Prostate gland (tissue), 2 donors: Measurements from ENCODE around the gene HDAC6. TPM values are rescaled to one million over a fixed set of nuclear protein-coding genes. Genes with fewer than 3 reads are reported as not detected.

ENCODE experiments used
- DNase-seq: peaks from one replicate; pipeline ENCODE4 v3.0.0-alpha.2; 2019; ENCODE audit warnings: low spot score
- H3K27ac ChIP-seq, 2 donors: fragments of 200-600 bp; sonication (generic); 2 replicates each; pipeline ENCODE4 v1.5.1; 2017 to 2019
- H3K27me3 ChIP-seq: fragments of 200-600 bp; sonication (generic); replicated peaks from 2 replicates; pipeline ENCODE4 v1.5.1; 2019; ENCODE audit not compliant: insufficient read depth
- H3K36me3 ChIP-seq, 2 donors: fragments of 200-600 bp; sonication (generic); 1 replicate in 1 of 2; 2 replicates in 1 of 2; pipeline versions ENCODE4 v1.5.1 to v1.8.1; 2017 to 2019
- H3K4me1 ChIP-seq: fragments of 200-600 bp; sonication (generic); replicated peaks from 2 replicates; pipeline ENCODE4 v1.5.1; 2019
- H3K4me3 ChIP-seq, 2 donors: fragments of 200-600 bp; sonication (generic); 2 replicates each; pipeline ENCODE4 v1.5.1; 2017 to 2019
- H3K9me3 ChIP-seq: fragments of 200-600 bp; sonication (generic); 2 replicates; pipeline ENCODE4 v1.5.1; 2017
- POLR2A ChIP-seq: fragments of 450-650 bp; IDR thresholded peaks from one replicate; pipeline ENCODE4 v1.6.1; 2016; ENCODE audit warnings: antibody characterized with exemption, mild to moderate bottlenecking
- POLR2AphosphoS5 ChIP-seq: sonication (generic); formaldehyde crosslinking; IDR thresholded peaks from one replicate; pipeline ENCODE4 v1.6.1; 2017; ENCODE audit warnings: antibody characterized with exemption
- WGBS: methylation state at CpG from one replicate; pipeline ENCODE4 v1.1.5; 2018; 5-methylcytosine and 5-hydroxymethylcytosine counted together
- intact Hi-C: fragments of 100-400 bp; cut with DNase I; formaldehyde crosslinking; loops from one replicate; pipeline ENCODE4 v1.14.2; 2022
- total RNA-seq, 2 donors: library from RNA; depleted of rRNA; stranded (reverse); fragments of >200 nt; gene quantifications; one replicate each; pipeline ENCODE4 v1.1.0, GENCODE V29; 2016
- TF ChIP-seq, protein P1 (sequence below), 4 experiments: fragments of 200-600 bp in 2 of 4; fragments of 450-650 bp in 2 of 4; sonication (generic) in 2 of 4; IDR thresholded peaks; 1 replicate in 3 of 4; 2 replicates in 1 of 4; pipeline ENCODE4 v1.5.1; 2016 to 2019; ENCODE audit warnings: antibody characterized with exemption in 4 of 4, mild to moderate bottlenecking in 2 of 4, moderate library complexity in 2 of 4

Gene HDAC6
- total RNA-seq, 2 donors from 2014 or later, result 102 to 113 TPM

DNA sequence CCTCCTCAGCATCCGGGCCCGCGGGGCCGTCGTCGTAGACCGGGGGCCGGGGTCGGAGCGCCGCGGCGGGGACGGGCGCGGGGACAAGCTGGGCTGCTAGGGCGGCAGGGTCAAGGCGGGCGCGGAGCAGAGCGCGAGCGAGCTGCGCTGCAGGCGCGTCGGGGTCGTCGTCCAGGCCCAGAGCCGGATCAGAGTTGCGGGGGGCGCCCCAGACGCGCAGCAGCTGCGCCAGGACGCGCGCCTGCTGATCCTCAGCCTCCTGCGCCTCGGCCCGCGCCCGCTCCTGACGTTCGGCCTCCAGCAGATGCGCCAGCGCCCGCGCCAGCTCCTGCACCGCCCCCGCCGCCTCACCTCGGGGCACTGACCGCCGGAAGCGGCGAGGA lies 30.0 kb downstream of the HDAC6 start:
- H3K4me1 ChIP-seq, result no peaks in the 10 kb centered on the region
- no peak overlapping the region for H3K4me3 ChIP-seq
- no peaks in the 10 kb centered on the region for H3K27me3 ChIP-seq
- no peak overlapping the region for H3K27ac ChIP-seq
- 20% methylated on average over 1 of the region's 57 CpGs for WGBS
- TF ChIP-seq POLR2A (no peak), POLR2AphosphoS5 (no peak)
- TF ChIP-seq, protein P1, sequence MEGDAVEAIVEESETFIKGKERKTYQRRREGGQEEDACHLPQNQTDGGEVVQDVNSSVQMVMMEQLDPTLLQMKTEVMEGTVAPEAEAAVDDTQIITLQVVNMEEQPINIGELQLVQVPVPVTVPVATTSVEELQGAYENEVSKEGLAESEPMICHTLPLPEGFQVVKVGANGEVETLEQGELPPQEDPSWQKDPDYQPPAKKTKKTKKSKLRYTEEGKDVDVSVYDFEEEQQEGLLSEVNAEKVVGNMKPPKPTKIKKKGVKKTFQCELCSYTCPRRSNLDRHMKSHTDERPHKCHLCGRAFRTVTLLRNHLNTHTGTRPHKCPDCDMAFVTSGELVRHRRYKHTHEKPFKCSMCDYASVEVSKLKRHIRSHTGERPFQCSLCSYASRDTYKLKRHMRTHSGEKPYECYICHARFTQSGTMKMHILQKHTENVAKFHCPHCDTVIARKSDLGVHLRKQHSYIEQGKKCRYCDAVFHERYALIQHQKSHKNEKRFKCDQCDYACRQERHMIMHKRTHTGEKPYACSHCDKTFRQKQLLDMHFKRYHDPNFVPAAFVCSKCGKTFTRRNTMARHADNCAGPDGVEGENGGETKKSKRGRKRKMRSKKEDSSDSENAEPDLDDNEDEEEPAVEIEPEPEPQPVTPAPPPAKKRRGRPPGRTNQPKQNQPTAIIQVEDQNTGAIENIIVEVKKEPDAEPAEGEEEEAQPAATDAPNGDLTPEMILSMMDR (IDR thresholded peaks at IDR 0.05), result no peak
- no peak for DNase-seq
- no peaks in the 10 kb centered on the region for H3K9me3 ChIP-seq
- no peaks in the 10 kb centered on the region for H3K36me3 ChIP-seq
- intact Hi-C loops, result no loop called here

DNA sequence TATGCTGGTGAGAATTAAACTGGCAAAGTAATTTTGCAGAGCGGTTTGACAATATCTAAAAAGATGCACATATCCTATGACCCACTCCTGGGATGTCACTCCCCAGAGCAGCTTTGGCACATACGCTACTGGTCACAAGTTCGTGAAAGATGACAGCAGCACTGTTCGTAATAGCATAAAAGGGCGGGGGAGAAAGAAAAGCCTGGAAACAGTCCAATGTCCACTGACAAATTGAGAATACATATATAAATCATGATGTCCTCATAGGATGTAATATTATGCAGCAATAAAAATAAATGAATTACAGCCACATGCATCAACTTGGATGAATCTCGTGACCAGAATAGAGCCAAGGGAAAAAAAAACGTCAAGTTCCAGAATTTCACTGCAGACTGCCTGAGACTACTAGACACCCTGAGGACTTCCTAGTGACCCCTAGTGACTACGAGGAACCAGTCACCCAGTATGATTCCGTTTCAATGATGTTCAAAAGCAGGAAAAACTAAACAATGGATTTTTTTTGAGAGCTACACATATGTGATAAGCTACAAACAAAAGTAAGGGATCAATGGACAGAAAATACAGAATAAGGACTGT lies 31.8 kb downstream of the HDAC6 start:
- TF ChIP-seq POLR2A (no peak), POLR2AphosphoS5 (no peak)
- TF ChIP-seq, protein P1 (IDR thresholded peaks at IDR 0.05), result no peak
- H3K27me3 ChIP-seq, result no peaks in the 10 kb centered on the region
- no peaks in the 10 kb centered on the region for H3K4me1 ChIP-seq
- no peak for DNase-seq
- no peaks in the 10 kb centered on the region for H3K9me3 ChIP-seq
- no peak overlapping the region for H3K27ac ChIP-seq
- intact Hi-C loops, result no loop called here
- H3K4me3 ChIP-seq, result no peak overlapping the region
- WGBS, result 35% methylated on average over 9 of the region's 9 CpGs
- H3K36me3 ChIP-seq, result no peaks in the 10 kb centered on the region

DNA sequence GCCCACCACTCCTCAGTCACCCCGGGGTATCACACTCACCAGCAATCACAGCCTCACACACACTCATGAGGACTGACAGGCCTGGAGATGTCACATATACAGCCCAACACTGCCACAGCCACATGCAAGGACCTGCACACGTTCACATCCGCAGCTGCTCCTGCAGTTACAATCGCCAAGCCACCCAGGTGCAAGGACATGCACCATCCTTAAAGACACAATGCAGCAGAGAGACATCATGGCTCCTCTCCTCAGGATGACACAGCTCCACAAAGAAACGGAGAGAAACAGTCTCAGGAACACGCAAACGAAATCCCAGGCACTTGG lies 32.5 kb downstream of the HDAC6 start:
- no peak overlapping the region for H3K27ac ChIP-seq
- no peaks in the 10 kb centered on the region for H3K36me3 ChIP-seq
- 11% methylated on average over 7 of the region's 7 CpGs for WGBS
- no peaks in the 10 kb centered on the region for H3K4me1 ChIP-seq
- TF ChIP-seq POLR2AphosphoS5 (no peak), POLR2A (no peak)
- TF ChIP-seq, protein P1 (IDR thresholded peaks at IDR 0.05), result no peak
- intact Hi-C loops, result no loop called here
- H3K4me3 ChIP-seq, result no peak overlapping the region
- DNase-seq, result no peak
- H3K9me3 ChIP-seq, result no peaks in the 10 kb centered on the region
- no peaks in the 10 kb centered on the region for H3K27me3 ChIP-seq

DNA sequence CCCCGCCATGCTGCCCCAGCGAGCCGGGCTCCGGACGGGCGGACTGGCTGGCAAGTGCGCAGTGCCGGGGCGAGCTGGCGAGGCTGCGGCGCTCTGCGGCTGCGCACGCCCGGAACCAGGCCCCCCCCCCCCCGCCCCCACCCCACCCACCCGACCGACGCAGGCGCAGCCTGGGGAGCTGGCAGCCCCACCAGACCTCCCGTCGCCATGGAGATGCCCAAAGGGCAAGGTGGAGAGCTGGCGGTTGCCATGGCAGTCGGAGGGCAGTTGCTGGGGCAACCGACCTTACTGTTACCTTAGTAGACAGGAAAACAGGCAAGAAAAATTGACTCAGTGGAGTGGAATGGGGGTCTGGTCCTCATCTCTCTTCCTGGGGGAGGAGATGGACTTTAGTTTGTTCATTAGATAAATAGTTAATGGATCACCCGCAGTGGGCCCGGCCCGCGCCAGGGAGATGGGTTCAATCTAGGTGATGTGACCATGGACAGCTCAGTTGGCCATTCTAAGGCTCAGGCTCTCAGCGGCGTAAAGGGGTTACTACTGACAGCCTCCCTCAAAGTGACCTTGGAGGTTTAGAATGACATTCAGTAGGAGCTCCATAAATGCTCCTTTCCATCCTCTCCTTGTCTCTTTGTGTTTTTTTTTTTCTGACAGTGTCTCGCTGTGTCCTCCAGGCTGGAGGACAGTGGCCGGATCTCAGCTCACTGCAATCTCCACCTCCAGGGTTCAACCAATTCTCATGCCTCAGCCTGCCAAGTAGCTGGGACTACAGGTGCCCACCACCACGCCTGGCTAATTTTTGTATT lies 33.9 kb downstream of the HDAC6 start, which contains the start of gene PCSK1N:
PCSK1N (minus strand) TSS at position 87 of the 806 bp plus-strand sequence; CDS start at position 9, 78 bp downstream.
- TF ChIP-seq, protein P1 (IDR thresholded peaks at IDR 0.05), result no peak
- TF ChIP-seq POLR2AphosphoS5 (no peak), POLR2A (no peak)
- Histone ChIP-seq H3K27ac (no peak within 1 kb of the TSS), H3K4me3 (peak within 1 kb of the TSS; percentile 18 to 26), H3K27me3 (no peaks in the 10 kb centered on the region), H3K9me3 (no peaks in the 10 kb centered on the region), H3K36me3 (no peaks in the 10 kb centered on the region), H3K4me1 (no peaks in the 10 kb centered on the region)
- no peak for DNase-seq
- 16% methylated on average over 21 of the region's 35 CpGs for WGBS
- intact Hi-C loops, result no loop called here

DNA sequence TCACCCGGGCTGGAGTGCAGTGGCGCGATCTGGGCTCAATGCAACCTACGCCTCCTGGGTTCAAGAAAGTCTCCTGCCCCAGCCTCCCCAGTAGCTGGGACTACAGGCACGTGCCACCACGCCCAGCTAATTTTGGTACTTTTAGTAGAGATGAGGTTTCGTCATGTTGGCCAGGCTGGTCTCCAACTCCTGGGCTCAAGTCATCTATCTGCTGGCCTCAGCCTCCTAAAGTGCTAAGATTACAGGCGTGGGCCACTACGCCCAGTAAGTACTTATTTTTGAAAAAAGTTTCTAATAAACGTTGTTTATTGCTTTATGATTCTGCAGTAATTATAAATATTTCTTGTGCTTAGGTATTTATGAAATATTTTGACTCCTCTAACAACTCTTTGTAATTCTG lies 37.8 kb downstream of the HDAC6 start:
- Histone ChIP-seq H3K27me3 (no peaks in the 10 kb centered on the region), H3K4me1 (no peaks in the 10 kb centered on the region), H3K4me3 (no peak overlapping the region), H3K9me3 (no peaks in the 10 kb centered on the region), H3K36me3 (no peaks in the 10 kb centered on the region), H3K27ac (no peak overlapping the region)
- no peak for DNase-seq
- 65% methylated on average over 9 of the region's 10 CpGs for WGBS
- TF ChIP-seq, protein P1 (IDR thresholded peaks at IDR 0.05), result no peak
- TF ChIP-seq POLR2AphosphoS5, result no peak
- no peak for TF ChIP-seq POLR2A
- intact Hi-C loops, result no loop called here
